Adipocyte (in vitro differentiated cells): Measurements from ENCODE around the gene FSTL4.

Source experiments
- DNase-seq: peaks from one replicate; pipeline ENCODE4 v3.0.0-alpha.2; 2015; ENCODE audit warnings: low read depth
- H3K27me3 ChIP-seq: replicated peaks from 2 replicates; pipeline ENCODE4 v1.7.0; 2013; ENCODE audit warnings: mild to moderate bottlenecking, low read length, moderate library complexity; ENCODE audit not compliant: control insufficient read depth, insufficient read depth
- H3K36me3 ChIP-seq: 2 replicates; pipeline ENCODE4 v1.7.0; 2013; ENCODE audit warnings: low read length, mild to moderate bottlenecking, moderate library complexity; ENCODE audit not compliant: control insufficient read depth, insufficient read depth, severe bottlenecking
- H3K4me1 ChIP-seq: 2 replicates; pipeline ENCODE4 v1.7.0; 2013; ENCODE audit warnings: mild to moderate bottlenecking, low read length, moderate library complexity; ENCODE audit not compliant: control insufficient read depth, insufficient read depth
- H3K4me3 ChIP-seq: 2 replicates; pipeline ENCODE4 v1.7.0; 2013; ENCODE audit warnings: mild to moderate bottlenecking, low read length, moderate library complexity
- H3K9ac ChIP-seq: 2 replicates; pipeline ENCODE4 v1.7.0; 2013; ENCODE audit warnings: mild to moderate bottlenecking, low read length, moderate library complexity
- H3K9me3 ChIP-seq: 2 replicates; pipeline ENCODE4 v1.7.0; 2013; ENCODE audit warnings: mild to moderate bottlenecking, low read length, moderate library complexity; ENCODE audit not compliant: control insufficient read depth

FSTL4 gene

GRCh38 chr5:133338504-133339355, 273.6 kb downstream of the FSTL4 start:
- Histone ChIP-seq H3K4me1 (no peaks in the 10 kb centered on the region), H3K4me3 (no peak overlapping the region), H3K9ac (no peak overlapping the region), H3K9me3 (no peaks in the 10 kb centered on the region), H3K27me3 (peaks cover 28% of the 10 kb centered on the region), H3K36me3 (no peaks in the 10 kb centered on the region)
- no peak for DNase-seq

GRCh38 chr5:133337795-133338445, 274.4 kb downstream of the FSTL4 start:
- Histone ChIP-seq H3K27me3 (peaks cover 31% of the 10 kb centered on the region), H3K4me1 (no peaks in the 10 kb centered on the region), H3K4me3 (no peak overlapping the region), H3K9me3 (no peaks in the 10 kb centered on the region), H3K36me3 (no peaks in the 10 kb centered on the region), H3K9ac (no peak overlapping the region)
- DNase-seq = no peak

GRCh38 chr5:133336969-133337410, 275.4 kb downstream of the FSTL4 start:
- Histone ChIP-seq H3K36me3 (no peaks in the 10 kb centered on the region), H3K4me1 (no peaks in the 10 kb centered on the region), H3K9ac (no peak overlapping the region), H3K27me3 (peaks cover 38% of the 10 kb centered on the region), H3K9me3 (no peaks in the 10 kb centered on the region), H3K4me3 (no peak overlapping the region)
- DNase-seq = no peak

- no peaks in the 10 kb centered on the region for H3K36me3 ChIP-seq
- no peaks in the 10 kb centered on the region for H3K4me1 ChIP-seq
- no peak for DNase-seq
- peaks cover 43% of the 10 kb centered on the region for H3K27me3 ChIP-seq
- no peaks in the 10 kb centered on the region for H3K9me3 ChIP-seq
- H3K4me3 ChIP-seq = no peak overlapping the region
- no peak overlapping the region for H3K9ac ChIP-seq
Measured at GRCh38 chr5:133336121-133336968, 276.0 kb downstream of the FSTL4 start.

GRCh38 chr5:133334796-133335639, 277.3 kb downstream of the FSTL4 start:
- Histone ChIP-seq H3K4me1 (no peaks in the 10 kb centered on the region), H3K9ac (no peak overlapping the region), H3K27me3 (peaks cover 52% of the 10 kb centered on the region), H3K9me3 (no peaks in the 10 kb centered on the region), H3K4me3 (no peak overlapping the region), H3K36me3 (no peaks in the 10 kb centered on the region)
- DNase-seq = no peak

GRCh38 chr5:133333326-133334150, 278.8 kb downstream of the FSTL4 start:
- Histone ChIP-seq H3K36me3 (no peaks in the 10 kb centered on the region), H3K4me1 (no peaks in the 10 kb centered on the region), H3K9ac (no peak overlapping the region), H3K9me3 (no peaks in the 10 kb centered on the region), H3K4me3 (no peak overlapping the region), H3K27me3 (peaks cover 59% of the 10 kb centered on the region)
- no peak for DNase-seq

- no peak overlapping the region for H3K9ac ChIP-seq
- no peak for DNase-seq
- no peaks in the 10 kb centered on the region for H3K9me3 ChIP-seq
- H3K27me3 ChIP-seq = peaks cover 56% of the 10 kb centered on the region
- no peak overlapping the region for H3K4me3 ChIP-seq
- H3K4me1 ChIP-seq = no peaks in the 10 kb centered on the region
- H3K36me3 ChIP-seq = no peaks in the 10 kb centered on the region
Measured at GRCh38 chr5:133332439-133333024, 279.8 kb downstream of the FSTL4 start.

GRCh38 chr5:133331941-133332340, 280.4 kb downstream of the FSTL4 start:
- Histone ChIP-seq H3K9me3 (no peaks in the 10 kb centered on the region), H3K4me1 (no peaks in the 10 kb centered on the region), H3K27me3 (peaks cover 59% of the 10 kb centered on the region), H3K36me3 (no peaks in the 10 kb centered on the region), H3K4me3 (no peak overlapping the region), H3K9ac (no peak overlapping the region)
- DNase-seq = no peak

GRCh38 chr5:133330956-133331355, 281.4 kb downstream of the FSTL4 start:
- H3K9me3 ChIP-seq = no peaks in the 10 kb centered on the region
- no peak overlapping the region for H3K4me3 ChIP-seq
- H3K9ac ChIP-seq = no peak overlapping the region
- peaks cover 64% of the 10 kb centered on the region for H3K27me3 ChIP-seq
- no peaks in the 10 kb centered on the region for H3K36me3 ChIP-seq
- DNase-seq = no peak
- H3K4me1 ChIP-seq = no peaks in the 10 kb centered on the region

- H3K27me3 ChIP-seq = peaks cover 73% of the 10 kb centered on the region
- no peak overlapping the region for H3K4me3 ChIP-seq
- H3K4me1 ChIP-seq = no peaks in the 10 kb centered on the region
- H3K9me3 ChIP-seq = no peaks in the 10 kb centered on the region
- H3K9ac ChIP-seq = no peak overlapping the region
- no peaks in the 10 kb centered on the region for H3K36me3 ChIP-seq
- no peak for DNase-seq
Measured at GRCh38 chr5:133328800-133329199, 283.5 kb downstream of the FSTL4 start.
